Gastroesophageal sphincter (tissue), 2 donors: ENCODE data around the gene IL17RD.

Experiments
- EP300 ChIP-seq: sonication (generic); formaldehyde crosslinking; IDR thresholded peaks from one replicate; pipeline ENCODE4 v1.6.1; 2017; ENCODE audit warnings: antibody characterized with exemption, mild to moderate bottlenecking
- POLR2A ChIP-seq, 2 donors: fragments of 450-650 bp; IDR thresholded peaks; one replicate each; pipeline ENCODE4 v1.6.1; 2017; ENCODE audit warnings: antibody characterized with exemption in 2 of 2, mild to moderate bottlenecking in 2 of 2, moderate library complexity in 1 of 2

- no peak for TF ChIP-seq POLR2A (IDR thresholded peaks at IDR 0.05)
- TF ChIP-seq EP300 = no peak
These were observed 85.7 kb downstream of the IL17RD start for GRCh38 chr3:57079474-57079831.
